Suppressor macrophage treated with lipopolysaccharide for 4 hours (primary cell): ENCODE measurements around the gene DEPP1.
A peak's percentile ranks its signal among the peaks of the same experiment; 100 is the strongest.

Source experiments
- DNase-seq: peaks from one replicate; pipeline ENCODE4 v3.0.0-alpha.2; 2020

The DEPP1 gene

GRCh38 chr10:44978213-44978569 is 418 bp downstream of the DEPP1 start:
- no peak for DNase-seq

GRCh38 chr10:44977287-44978212 is 1.1 kb downstream of the DEPP1 start:
- DNase-seq, result no peak

- no peak for DNase-seq
Measured at GRCh38 chr10:44976352-44977198, 2.0 kb downstream of the DEPP1 start.

- DNase-seq, result no peak
Measured at GRCh38 chr10:44975431-44976331, 2.9 kb downstream of the DEPP1 start.

- peak; percentile 80 for DNase-seq
Measured at GRCh38 chr10:44974628-44975430, 3.8 kb downstream of the DEPP1 start.

GRCh38 chr10:44974082-44974627 is 4.5 kb downstream of the DEPP1 start:
- no peak for DNase-seq

- peak; percentile 66 for DNase-seq
Measured at GRCh38 chr10:44973323-44974081, 5.1 kb downstream of the DEPP1 start.

GRCh38 chr10:44972874-44973306 is 5.7 kb downstream of the DEPP1 start:
- DNase-seq, result no peak

- no peak for DNase-seq
Measured at GRCh38 chr10:44971935-44972757, 6.5 kb downstream of the DEPP1 start.

- DNase-seq, result no peak
Measured at GRCh38 chr10:44971434-44971833, 7.2 kb downstream of the DEPP1 start.

GRCh38 chr10:44970812-44971395 is 7.7 kb downstream of the DEPP1 start:
- no peak for DNase-seq

- DNase-seq, result no peak
Measured at GRCh38 chr10:44969854-44970253, 8.8 kb downstream of the DEPP1 start.

GRCh38 chr10:44968500-44969400 is 9.9 kb downstream of the DEPP1 start:
- DNase-seq, result no peak

GRCh38 chr10:44968091-44968490 is 10.5 kb downstream of the DEPP1 start:
- DNase-seq, result peak; percentile 95

GRCh38 chr10:44967616-44968015 is 11.0 kb downstream of the DEPP1 start:
- DNase-seq, result peak; percentile 78

- peak; percentile 47 for DNase-seq
Measured at GRCh38 chr10:44966816-44967509, 11.6 kb downstream of the DEPP1 start.

- DNase-seq, result peak; percentile 82
Measured at GRCh38 chr10:44966129-44966815, 12.3 kb downstream of the DEPP1 start.
